Loucy (cell line): Measurements from ENCODE around the gene PLXNA4.

Experiments
- H2AFZ ChIP-seq: fragments of 200-600 bp; sonication (generic); 2 replicates; pipeline ENCODE4 v1.6.0; 2016; ENCODE audit warnings: antibody characterized with exemption, mild to moderate bottlenecking, low read length, moderate library complexity
- H3F3A ChIP-seq: fragments of 200-600 bp; 2 replicates; pipeline ENCODE4 v1.6.0; 2016; ENCODE audit warnings: antibody characterized with exemption, low read depth, mild to moderate bottlenecking
- H3K27me3 ChIP-seq: fragments of 200-600 bp; sonication (generic); 2 replicates; pipeline ENCODE4 v1.6.1; 2014; ENCODE audit warnings: low read length, mild to moderate bottlenecking; ENCODE audit not compliant: insufficient read depth, poor library complexity, severe bottlenecking
- H3K36me3 ChIP-seq: fragments of 200-600 bp; sonication (generic); 2 replicates; pipeline ENCODE4 v1.6.1; 2016; ENCODE audit warnings: low read length; ENCODE audit not compliant: insufficient read depth
- H3K4me1 ChIP-seq: fragments of 200-600 bp; sonication (generic); 2 replicates; pipeline ENCODE4 v1.5.1; 2014; ENCODE audit warnings: low read length, mild to moderate bottlenecking; ENCODE audit not compliant: insufficient read depth, poor library complexity, severe bottlenecking
- H3K4me2 ChIP-seq: fragments of 200-600 bp; sonication (generic); 2 replicates; pipeline ENCODE4 v1.6.0; 2014; ENCODE audit warnings: antibody characterized with exemption, low read length, low read depth, mild to moderate bottlenecking; ENCODE audit not compliant: poor library complexity, severe bottlenecking
- H3K4me3 ChIP-seq: fragments of 200-600 bp; sonication (generic); 2 replicates; pipeline ENCODE4 v1.5.1; 2014; ENCODE audit warnings: low read length, mild to moderate bottlenecking, mixed read lengths; ENCODE audit not compliant: poor library complexity, severe bottlenecking
- H3K79me2 ChIP-seq: fragments of 200-600 bp; sonication (generic); 2 replicates; pipeline ENCODE4 v1.6.1; 2014; ENCODE audit warnings: low read length; ENCODE audit not compliant: insufficient read depth
- H3K9ac ChIP-seq: fragments of 200-600 bp; sonication (generic); 2 replicates; pipeline ENCODE4 v1.6.0; 2014; ENCODE audit warnings: mild to moderate bottlenecking, low read depth, low read length, moderate library complexity; ENCODE audit not compliant: poor library complexity, severe bottlenecking
- H3K9me2 ChIP-seq: fragments of 200-600 bp; sonication (generic); replicated peaks from 2 replicates; pipeline ENCODE4 v1.6.1; 2016; ENCODE audit warnings: low read depth, low read length, mixed read lengths
- H3K9me3 ChIP-seq: fragments of 200-600 bp; sonication (generic); 2 replicates; pipeline ENCODE4 v1.6.1; 2014; ENCODE audit warnings: mild to moderate bottlenecking, antibody characterized with exemption, low read length, low read depth; ENCODE audit not compliant: insufficient read depth
- H4K20me1 ChIP-seq: fragments of 200-600 bp; sonication (generic); 2 replicates; pipeline ENCODE4 v1.6.0; 2014; ENCODE audit warnings: antibody characterized with exemption, low read length, mild to moderate bottlenecking; ENCODE audit not compliant: insufficient read depth, poor library complexity, severe bottlenecking
- EZH2phosphoT487 ChIP-seq: fragments of 200-600 bp; IDR thresholded peaks from 2 replicates; pipeline ENCODE4 v1.6.1; 2018; ENCODE audit warnings: antibody characterized with exemption, mild to moderate bottlenecking, moderate library complexity, borderline replicate concordance
- TF ChIP-seq, protein P1 (sequence below): fragments of 200-600 bp; sonication (generic); conservative IDR thresholded peaks from 2 replicates; pipeline ENCODE4 v1.5.1; 2014; ENCODE audit warnings: mild to moderate bottlenecking, antibody characterized with exemption, low read length

The PLXNA4 gene

DNA sequence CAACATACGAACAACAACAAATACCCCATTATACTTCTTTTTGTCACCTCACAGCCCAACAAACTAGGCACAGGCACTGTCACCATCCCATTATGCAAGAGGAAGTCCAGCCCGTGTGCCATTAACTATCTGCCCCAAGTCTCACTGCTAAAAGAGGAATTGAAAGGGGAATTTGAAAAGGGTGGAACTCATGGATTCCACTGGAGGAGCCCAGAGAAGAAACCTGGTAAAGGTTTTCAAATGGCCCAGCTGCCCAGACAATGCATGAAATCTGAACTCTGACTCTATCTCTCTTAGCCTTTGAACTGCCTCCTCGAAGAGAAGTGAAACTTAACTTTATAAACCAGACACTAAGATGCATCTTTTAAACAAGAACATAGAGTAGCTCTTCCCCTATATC is 130.0 kb downstream of the PLXNA4 start:
- Histone ChIP-seq H3K4me2 (no peak overlapping the region), H3K4me3 (no peak overlapping the region), H4K20me1 (no peaks in the 10 kb centered on the region), H3K36me3 (no peaks in the 10 kb centered on the region), H3K4me1 (peaks cover 22% of the 10 kb centered on the region), H3K9me3 (no peaks in the 10 kb centered on the region), H3K27me3 (no peaks in the 10 kb centered on the region), H3K9ac (no peak overlapping the region), H2AFZ (no peak overlapping the region), H3K79me2 (no peaks in the 10 kb centered on the region), H3F3A (no peaks in the 10 kb centered on the region), H3K9me2 (no peaks in the 10 kb centered on the region)
- TF ChIP-seq, protein P1, sequence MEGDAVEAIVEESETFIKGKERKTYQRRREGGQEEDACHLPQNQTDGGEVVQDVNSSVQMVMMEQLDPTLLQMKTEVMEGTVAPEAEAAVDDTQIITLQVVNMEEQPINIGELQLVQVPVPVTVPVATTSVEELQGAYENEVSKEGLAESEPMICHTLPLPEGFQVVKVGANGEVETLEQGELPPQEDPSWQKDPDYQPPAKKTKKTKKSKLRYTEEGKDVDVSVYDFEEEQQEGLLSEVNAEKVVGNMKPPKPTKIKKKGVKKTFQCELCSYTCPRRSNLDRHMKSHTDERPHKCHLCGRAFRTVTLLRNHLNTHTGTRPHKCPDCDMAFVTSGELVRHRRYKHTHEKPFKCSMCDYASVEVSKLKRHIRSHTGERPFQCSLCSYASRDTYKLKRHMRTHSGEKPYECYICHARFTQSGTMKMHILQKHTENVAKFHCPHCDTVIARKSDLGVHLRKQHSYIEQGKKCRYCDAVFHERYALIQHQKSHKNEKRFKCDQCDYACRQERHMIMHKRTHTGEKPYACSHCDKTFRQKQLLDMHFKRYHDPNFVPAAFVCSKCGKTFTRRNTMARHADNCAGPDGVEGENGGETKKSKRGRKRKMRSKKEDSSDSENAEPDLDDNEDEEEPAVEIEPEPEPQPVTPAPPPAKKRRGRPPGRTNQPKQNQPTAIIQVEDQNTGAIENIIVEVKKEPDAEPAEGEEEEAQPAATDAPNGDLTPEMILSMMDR: no peak
- no peak for TF ChIP-seq EZH2phosphoT487

DNA sequence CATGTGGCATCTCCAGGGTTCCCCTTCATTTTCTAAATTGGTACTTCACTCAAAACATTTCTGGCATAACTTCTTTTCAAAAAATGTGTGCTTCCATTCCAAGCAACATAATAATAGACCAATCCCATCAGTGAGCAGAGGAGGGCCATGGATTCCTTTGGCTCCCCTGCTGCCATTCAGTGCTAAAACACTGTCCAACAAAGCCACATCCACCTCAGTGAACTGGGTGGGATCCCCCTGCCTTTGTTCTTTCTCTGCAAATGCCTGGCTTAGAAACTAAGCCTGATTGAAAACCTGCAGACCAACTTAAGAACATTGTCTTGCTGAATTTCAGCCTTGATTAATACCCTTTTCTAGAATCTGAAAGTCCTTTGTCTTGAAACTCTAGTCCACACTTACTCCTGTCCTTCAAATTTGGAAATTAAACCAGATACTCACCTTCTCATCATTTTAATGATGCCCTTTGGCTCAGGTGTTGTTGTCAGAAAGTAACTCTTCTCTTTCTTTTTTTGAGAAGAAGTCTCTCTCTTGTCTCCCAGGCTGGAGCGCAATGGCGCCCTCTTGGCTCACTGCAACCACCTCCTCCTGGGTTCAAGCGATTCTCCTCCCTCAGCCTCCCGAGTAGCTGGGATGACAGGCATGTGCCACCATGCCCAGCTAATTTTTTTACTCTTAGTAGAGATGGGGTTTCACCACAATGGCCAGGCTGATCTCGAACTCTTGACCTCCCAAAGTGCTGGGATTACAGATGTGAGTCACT is 132.3 kb downstream of the PLXNA4 start:
- no peak overlapping the region for H3K4me2 ChIP-seq
- H3K9me2 ChIP-seq: no peaks in the 10 kb centered on the region
- H3K36me3 ChIP-seq: no peaks in the 10 kb centered on the region

DNA sequence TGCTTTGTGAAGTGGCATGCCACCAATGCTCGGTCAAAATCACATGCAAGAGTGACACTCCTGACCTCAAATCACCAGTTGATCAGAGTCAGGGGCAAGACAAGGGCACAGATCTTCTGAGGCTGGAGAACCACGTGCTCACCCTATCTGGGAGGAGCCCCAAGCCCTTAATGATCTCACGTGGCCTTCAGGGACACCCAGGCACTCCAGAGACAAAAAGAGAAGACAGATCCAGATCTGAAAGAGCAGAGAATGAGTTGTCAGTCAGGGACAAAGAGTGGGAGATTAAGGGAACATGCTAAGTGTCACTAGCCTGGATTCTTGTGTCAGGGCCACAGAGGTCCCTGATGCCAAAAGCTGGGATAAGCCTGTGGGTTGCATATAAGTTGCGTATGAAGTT is 134.3 kb downstream of the PLXNA4 start:
- Histone ChIP-seq H3K4me2 (no peak overlapping the region), H3K27me3 (no peaks in the 10 kb centered on the region), H3F3A (no peaks in the 10 kb centered on the region), H4K20me1 (no peaks in the 10 kb centered on the region), H3K9me3 (no peaks in the 10 kb centered on the region), H3K4me1 (peaks cover 37% of the 10 kb centered on the region), H3K4me3 (no peak overlapping the region), H3K79me2 (no peaks in the 10 kb centered on the region), H3K9me2 (no peaks in the 10 kb centered on the region), H2AFZ (no peak overlapping the region), H3K36me3 (no peaks in the 10 kb centered on the region), H3K9ac (no peak overlapping the region)
- no peak for TF ChIP-seq EZH2phosphoT487

More for the DNA sequence above, 132.3 kb downstream of the PLXNA4 start:
- no peaks in the 10 kb centered on the region for H3K27me3 ChIP-seq
- H2AFZ ChIP-seq: peak overlapping the region; percentile 45; the same call in 1 of the 2 replicates
- no peak for TF ChIP-seq EZH2phosphoT487
- TF ChIP-seq, protein P1: peak; percentile 56
- no peak overlapping the region for H3K4me3 ChIP-seq
- no peaks in the 10 kb centered on the region for H3K79me2 ChIP-seq
- H4K20me1 ChIP-seq: no peaks in the 10 kb centered on the region
- H3K4me1 ChIP-seq: peaks cover 17% of the 10 kb centered on the region
- no peak overlapping the region for H3K9ac ChIP-seq
- no peaks in the 10 kb centered on the region for H3K9me3 ChIP-seq
- H3F3A ChIP-seq: no peaks in the 10 kb centered on the region

DNA sequence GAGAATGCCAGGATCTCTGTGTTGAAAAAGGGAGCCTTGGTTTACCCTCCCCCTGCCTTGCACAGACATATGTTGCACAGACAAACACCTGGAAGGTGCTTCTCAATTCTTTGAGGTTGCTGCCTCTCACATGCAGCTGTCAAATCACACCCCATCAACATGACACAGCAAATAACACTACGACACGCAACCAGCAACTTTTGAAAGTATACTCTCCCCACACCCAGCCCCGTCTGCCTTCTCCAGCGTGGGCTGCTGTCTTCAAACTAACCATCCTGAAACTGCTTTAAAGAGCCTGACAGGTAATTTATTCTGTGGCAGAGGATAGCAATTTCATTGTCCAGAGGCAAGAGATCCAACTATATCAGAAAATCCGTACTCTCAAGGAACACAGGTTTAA is 136.1 kb downstream of the PLXNA4 start:
- no peak overlapping the region for H3K9ac ChIP-seq

More for the DNA sequence above, 136.1 kb downstream of the PLXNA4 start:
- no peaks in the 10 kb centered on the region for H4K20me1 ChIP-seq
- H3K4me2 ChIP-seq: no peak overlapping the region
- H3K27me3 ChIP-seq: no peaks in the 10 kb centered on the region
- no peaks in the 10 kb centered on the region for H3K36me3 ChIP-seq
- H3K79me2 ChIP-seq: no peaks in the 10 kb centered on the region
- H3K9me2 ChIP-seq: no peaks in the 10 kb centered on the region
- H3K9me3 ChIP-seq: no peaks in the 10 kb centered on the region
- H2AFZ ChIP-seq: no peak overlapping the region
- peaks cover 52% of the 10 kb centered on the region for H3K4me1 ChIP-seq
- TF ChIP-seq, protein P1: no peak
- TF ChIP-seq EZH2phosphoT487: no peak
- no peak overlapping the region for H3K4me3 ChIP-seq
- H3F3A ChIP-seq: no peaks in the 10 kb centered on the region
